GM19238 (cell line): ENCODE measurements around the gene CDK5R1.

Experiments
- DNase-seq: peaks from one replicate; pipeline ENCODE4 v3.0.0; 2011; ENCODE audit warnings: low spot score; ENCODE audit not compliant: insufficient read length

The CDK5R1 gene

GRCh38 chr17:32470405-32471167, 16.2 kb upstream of the CDK5R1 start:
- DNase-seq, result no peak

- no peak for DNase-seq
Measured at GRCh38 chr17:32471652-32472051, 15.1 kb upstream of the CDK5R1 start.

- DNase-seq, result no peak
Measured at GRCh38 chr17:32475258-32475657, 11.5 kb upstream of the CDK5R1 start.

- no peak for DNase-seq
Measured at GRCh38 chr17:32477220-32477619, 9.6 kb upstream of the CDK5R1 start.

- DNase-seq, result no peak
Measured at GRCh38 chr17:32479074-32479617, 7.6 kb upstream of the CDK5R1 start.

GRCh38 chr17:32481193-32481592, 5.6 kb upstream of the CDK5R1 start:
- no peak for DNase-seq

- DNase-seq, result no peak
Measured at GRCh38 chr17:32482568-32483320, 4.0 kb upstream of the CDK5R1 start.

- peak; percentile 58 for DNase-seq
Measured at GRCh38 chr17:32483451-32484019, 3.3 kb upstream of the CDK5R1 start.

GRCh38 chr17:32484041-32484461, 2.7 kb upstream of the CDK5R1 start:
- no peak for DNase-seq

- DNase-seq, result no peak
Measured at GRCh38 chr17:32484628-32485027, 2.2 kb upstream of the CDK5R1 start.

GRCh38 chr17:32485261-32486110, 1.3 kb upstream of the CDK5R1 start:
- DNase-seq, result no peak

- DNase-seq, result peak; percentile 78
Measured at GRCh38 chr17:32486111-32486700, 587 bp upstream of the CDK5R1 start.

GRCh38 chr17:32487473-32488176, 832 bp downstream of the CDK5R1 start:
- DNase-seq, result no peak

- DNase-seq, result no peak
Measured at GRCh38 chr17:32488177-32488542, 1.4 kb downstream of the CDK5R1 start.

- no peak for DNase-seq
Measured at GRCh38 chr17:32488604-32489180, 1.9 kb downstream of the CDK5R1 start.

- DNase-seq, result no peak
Measured at GRCh38 chr17:32489320-32490100, 2.7 kb downstream of the CDK5R1 start.

GRCh38 chr17:32490101-32490482, 3.3 kb downstream of the CDK5R1 start:
- no peak for DNase-seq

GRCh38 chr17:32491371-32492263, 4.8 kb downstream of the CDK5R1 start:
- no peak for DNase-seq
